BE2C (cell line): ENCODE results near the gene RNF135.
"Not testable (repeated sequence)": the region's sequence is repeated elsewhere in the genome, so short reads cannot be mapped to it uniquely, and the experiment has no call there.

Experiments
- DNase-seq: peaks from one replicate; pipeline ENCODE4 v3.0.0-alpha.2; 2020
- H3K27me3 ChIP-seq: fragments of 250-450 bp; sonication (Bioruptor Pico); 2 replicates; pipeline ENCODE4 v1.5.1; 2020; ENCODE audit warnings: mild to moderate bottlenecking
- H3K36me3 ChIP-seq: fragments of 250-450 bp; sonication (Bioruptor Pico); 2 replicates; pipeline ENCODE4 v1.5.1; 2020; ENCODE audit warnings: mild to moderate bottlenecking
- H3K4me1 ChIP-seq: fragments of 250-450 bp; sonication (Bioruptor Pico); 2 replicates; pipeline ENCODE4 v1.5.1; 2020
- H3K4me3 ChIP-seq: 2 replicates; pipeline ENCODE4 v1.5.1; 2011; ENCODE audit warnings: low read depth, low read length
- H3K9me3 ChIP-seq: fragments of 250-450 bp; sonication (Bioruptor Pico); 2 replicates; pipeline ENCODE4 v1.5.1; 2020
- TF ChIP-seq, protein P1 (sequence below): IDR thresholded peaks from 2 replicates; pipeline ENCODE4 v1.5.1; 2012; ENCODE audit warnings: mild to moderate bottlenecking, low read depth, low read length

The RNF135 gene

DNA sequence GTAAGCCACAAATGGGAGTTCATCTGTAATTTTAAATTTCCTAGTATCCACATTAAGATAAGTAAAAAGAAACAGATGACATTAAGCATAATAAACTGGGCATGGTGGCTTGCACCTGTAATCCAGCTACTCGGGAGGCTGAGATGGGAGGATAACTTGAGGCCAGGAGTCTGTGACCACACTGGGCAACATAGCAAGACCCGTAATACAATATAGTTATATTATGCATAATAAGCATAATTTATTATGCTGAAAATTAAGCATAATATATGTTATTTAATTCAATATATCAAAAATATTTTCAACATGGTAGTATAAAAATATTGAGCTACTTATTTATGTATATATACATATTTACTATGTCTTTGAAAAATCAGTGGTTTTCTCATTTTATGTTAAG lies 48.2 kb downstream of the RNF135 start:
- Histone ChIP-seq H3K36me3 (no peaks in the 10 kb centered on the region), H3K9me3 (no peaks in the 10 kb centered on the region), H3K4me1 (no peaks in the 10 kb centered on the region), H3K4me3 (no peak overlapping the region), H3K27me3 (no peaks in the 10 kb centered on the region)
- no peak for DNase-seq
- TF ChIP-seq, protein P1, sequence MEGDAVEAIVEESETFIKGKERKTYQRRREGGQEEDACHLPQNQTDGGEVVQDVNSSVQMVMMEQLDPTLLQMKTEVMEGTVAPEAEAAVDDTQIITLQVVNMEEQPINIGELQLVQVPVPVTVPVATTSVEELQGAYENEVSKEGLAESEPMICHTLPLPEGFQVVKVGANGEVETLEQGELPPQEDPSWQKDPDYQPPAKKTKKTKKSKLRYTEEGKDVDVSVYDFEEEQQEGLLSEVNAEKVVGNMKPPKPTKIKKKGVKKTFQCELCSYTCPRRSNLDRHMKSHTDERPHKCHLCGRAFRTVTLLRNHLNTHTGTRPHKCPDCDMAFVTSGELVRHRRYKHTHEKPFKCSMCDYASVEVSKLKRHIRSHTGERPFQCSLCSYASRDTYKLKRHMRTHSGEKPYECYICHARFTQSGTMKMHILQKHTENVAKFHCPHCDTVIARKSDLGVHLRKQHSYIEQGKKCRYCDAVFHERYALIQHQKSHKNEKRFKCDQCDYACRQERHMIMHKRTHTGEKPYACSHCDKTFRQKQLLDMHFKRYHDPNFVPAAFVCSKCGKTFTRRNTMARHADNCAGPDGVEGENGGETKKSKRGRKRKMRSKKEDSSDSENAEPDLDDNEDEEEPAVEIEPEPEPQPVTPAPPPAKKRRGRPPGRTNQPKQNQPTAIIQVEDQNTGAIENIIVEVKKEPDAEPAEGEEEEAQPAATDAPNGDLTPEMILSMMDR, result no peak

GRCh38 chr17:31023171-31023570 lies 52.3 kb downstream of the RNF135 start:
- H3K9me3 ChIP-seq, H3K4me1 ChIP-seq, H3K36me3 ChIP-seq, DNase-seq, H3K4me3 ChIP-seq, H3K27me3 ChIP-seq: not testable (repeated sequence)

- DNase-seq, result no peak
- Histone ChIP-seq H3K4me3 (no peak overlapping the region), H3K9me3 (no peaks in the 10 kb centered on the region), H3K36me3 (no peaks in the 10 kb centered on the region), H3K4me1 (no peaks in the 10 kb centered on the region), H3K27me3 (no peaks in the 10 kb centered on the region)
- TF ChIP-seq, protein P1, result no peak
Observed at GRCh38 chr17:31031841-31032240, 61.0 kb downstream of the RNF135 start.

DNA sequence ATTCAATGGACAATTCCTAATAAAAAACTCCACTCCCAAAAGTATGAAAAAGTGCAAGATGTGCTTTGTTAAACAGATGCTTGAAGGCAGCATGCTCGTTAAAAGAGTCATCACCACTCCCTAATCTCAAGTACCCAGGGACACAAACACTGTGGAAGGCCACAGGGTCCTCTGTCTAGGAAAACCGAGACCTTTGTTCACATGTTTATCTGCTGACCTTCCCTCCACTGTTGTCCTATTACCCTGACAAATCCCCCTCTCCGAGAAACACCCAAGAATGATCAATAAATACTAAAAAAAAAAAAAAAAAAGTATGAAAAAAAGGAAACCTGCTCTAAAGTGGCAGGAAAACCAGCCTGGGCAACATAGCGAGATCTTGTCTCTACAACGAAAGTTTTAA lies 64.8 kb downstream of the RNF135 start:
- not testable (repeated sequence) for H3K9me3 ChIP-seq, H3K27me3 ChIP-seq, DNase-seq, H3K4me3 ChIP-seq, H3K36me3 ChIP-seq, H3K4me1 ChIP-seq

DNA sequence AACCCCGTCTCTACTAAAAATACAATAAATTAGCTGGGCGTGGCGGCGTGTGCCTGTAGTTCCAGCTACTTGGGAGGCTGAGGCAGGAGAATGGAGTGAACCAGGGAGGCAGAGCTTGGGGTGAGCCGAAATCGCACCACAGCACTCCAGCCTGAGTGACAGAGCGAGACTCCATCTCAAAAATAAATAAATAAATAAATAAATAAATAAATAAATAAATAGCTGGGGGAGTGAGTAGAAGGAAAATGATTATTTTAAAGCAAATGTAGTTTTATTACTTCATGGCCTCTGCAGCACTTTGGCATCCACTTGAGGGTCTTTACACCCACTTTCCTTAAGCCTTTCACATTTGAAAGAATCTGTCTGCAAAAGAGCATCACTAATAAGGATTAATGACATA lies 70.0 kb downstream of the RNF135 start:
- not testable (repeated sequence) for H3K9me3 ChIP-seq, H3K4me1 ChIP-seq, H3K36me3 ChIP-seq, H3K27me3 ChIP-seq, DNase-seq, H3K4me3 ChIP-seq

DNA sequence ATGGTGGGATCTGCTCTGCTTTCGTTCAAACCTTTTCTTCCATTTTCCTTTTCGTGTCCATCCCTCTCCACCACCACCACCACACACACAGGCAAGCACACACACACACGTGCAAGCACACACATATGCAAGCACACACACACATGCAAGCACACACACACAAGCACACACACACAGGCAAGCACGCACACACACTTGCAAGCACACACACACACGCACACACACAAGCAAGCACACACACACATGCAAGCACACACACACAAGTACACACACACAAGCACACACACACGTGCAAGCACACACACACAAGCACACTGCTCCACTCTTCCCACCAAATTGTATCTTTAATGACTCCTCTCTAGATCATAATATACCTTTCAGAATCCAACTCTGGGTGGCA lies 71.5 kb downstream of the RNF135 start:
- not testable (repeated sequence) for H3K9me3 ChIP-seq, H3K4me1 ChIP-seq, H3K36me3 ChIP-seq, DNase-seq, H3K4me3 ChIP-seq, H3K27me3 ChIP-seq

- H3K36me3 ChIP-seq, H3K4me1 ChIP-seq, H3K9me3 ChIP-seq, DNase-seq, H3K4me3 ChIP-seq, H3K27me3 ChIP-seq: not testable (repeated sequence)
Observed at GRCh38 chr17:31046856-31047425, 76.1 kb downstream of the RNF135 start.

GRCh38 chr17:31048142-31048541 lies 77.3 kb downstream of the RNF135 start:
- no peaks in the 10 kb centered on the region for H3K36me3 ChIP-seq
- H3K4me1 ChIP-seq, result no peaks in the 10 kb centered on the region
- DNase-seq, result no peak
- no peaks in the 10 kb centered on the region for H3K27me3 ChIP-seq
- TF ChIP-seq, protein P1, result no peak
- H3K4me3 ChIP-seq, result no peak overlapping the region
- H3K9me3 ChIP-seq, result no peaks in the 10 kb centered on the region

DNA sequence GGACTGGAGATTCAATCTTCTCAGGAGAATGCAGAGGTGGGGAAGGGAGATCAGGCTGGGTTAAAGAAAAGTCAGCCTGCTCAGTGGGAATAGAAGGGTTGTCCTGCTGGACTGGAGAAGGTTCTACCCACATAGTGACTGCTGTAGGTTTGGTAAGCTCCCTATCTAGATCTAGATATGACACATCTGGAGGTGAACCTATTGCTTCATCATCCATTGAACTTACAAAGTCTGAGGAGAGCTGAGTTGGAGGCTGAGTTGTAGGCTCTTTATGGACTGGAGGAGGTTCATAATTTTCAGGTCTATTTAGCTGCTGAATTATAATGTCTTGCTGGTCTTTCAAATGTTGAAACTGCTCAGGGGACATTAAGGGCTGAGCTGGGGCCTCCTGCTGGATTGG lies 77.9 kb downstream of the RNF135 start:
- Histone ChIP-seq H3K36me3 (no peaks in the 10 kb centered on the region), H3K4me3 (no peak overlapping the region), H3K4me1 (no peaks in the 10 kb centered on the region), H3K27me3 (no peaks in the 10 kb centered on the region), H3K9me3 (no peaks in the 10 kb centered on the region)
- no peak for DNase-seq
- TF ChIP-seq, protein P1, result no peak
